Stomach smooth muscle (tissue), 2 donors: ENCODE measurements around the gene TOP1.
"Not testable (repeated sequence)": the region's sequence is repeated elsewhere in the genome, so short reads cannot be mapped to it uniquely, and the experiment has no call there.

Experiments
- H3K27ac ChIP-seq: one replicate; pipeline ENCODE4 v1.7.0; 2013; ENCODE audit warnings: mild to moderate bottlenecking, low read length, inconsistent platforms
- H3K27me3 ChIP-seq, 2 donors: one replicate each; pipeline ENCODE4 v1.7.0; 2013; ENCODE audit warnings: low read length in 2 of 2; ENCODE audit not compliant: insufficient read depth in 2 of 2, control insufficient read depth in 1 of 2
- H3K36me3 ChIP-seq, 2 donors: one replicate each; pipeline ENCODE4 v1.7.0; 2013; ENCODE audit warnings: low read length in 2 of 2; ENCODE audit not compliant: control insufficient read depth in 2 of 2, insufficient read depth in 2 of 2
- H3K4me1 ChIP-seq: one replicate; pipeline ENCODE4 v1.7.0; 2013; ENCODE audit warnings: low read length; ENCODE audit not compliant: control insufficient read depth, insufficient read depth
- H3K4me3 ChIP-seq, 2 donors: one replicate each; pipeline ENCODE4 v1.7.0; 2013; ENCODE audit warnings: low read length in 2 of 2
- H3K9ac ChIP-seq, 2 donors: one replicate each; pipeline ENCODE4 v1.7.0; 2013; ENCODE audit warnings: low read length in 2 of 2, mild to moderate bottlenecking in 1 of 2
- H3K9me3 ChIP-seq, 2 donors: one replicate each; pipeline ENCODE4 v1.7.0; 2013; ENCODE audit warnings: low read length in 2 of 2; ENCODE audit not compliant: control insufficient read depth in 2 of 2
- donor health status: healthy.
- donor health status: Pancreatic carcinoma.

Gene TOP1

GRCh38 chr20:41118632-41119031 is 90.0 kb downstream of the TOP1 start:
- Histone ChIP-seq H3K36me3 (peaks cover 68 to 71% of the 10 kb centered on the region in 2 donors), H3K9ac (no peak overlapping the region), H3K9me3 (no peaks in the 10 kb centered on the region), H3K27me3 (no peaks in the 10 kb centered on the region), H3K4me3 (no peak overlapping the region), H3K27ac (no peak overlapping the region), H3K4me1 (no peaks in the 10 kb centered on the region)

- no peak overlapping the region for H3K9ac ChIP-seq
- no peak overlapping the region for H3K27ac ChIP-seq
- no peaks in the 10 kb centered on the region for H3K27me3 ChIP-seq
- no peak overlapping the region for H3K4me3 ChIP-seq
- no peaks in the 10 kb centered on the region for H3K4me1 ChIP-seq
- no peaks in the 10 kb centered on the region for H3K9me3 ChIP-seq
- H3K36me3 ChIP-seq, result peaks cover 61 to 62% of the 10 kb centered on the region in 2 donors
Observed at GRCh38 chr20:41119614-41120561, 91.3 kb downstream of the TOP1 start.

GRCh38 chr20:41121399-41121798 is 92.8 kb downstream of the TOP1 start:
- no peaks in the 10 kb centered on the region for H3K9me3 ChIP-seq
- no peak overlapping the region for H3K27ac ChIP-seq
- no peaks in the 10 kb centered on the region for H3K27me3 ChIP-seq
- H3K36me3 ChIP-seq, result peaks cover 51 to 63% of the 10 kb centered on the region in 2 donors
- H3K9ac ChIP-seq, result no peak overlapping the region
- peaks cover 5% of the 10 kb centered on the region for H3K4me1 ChIP-seq
- no peak overlapping the region for H3K4me3 ChIP-seq

GRCh38 chr20:41123631-41124030 is 95.0 kb downstream of the TOP1 start:
- Histone ChIP-seq H3K4me1 (peaks cover 5% of the 10 kb centered on the region), H3K27me3 (no peaks in the 10 kb centered on the region), H3K9me3 (no peaks in the 10 kb centered on the region), H3K36me3 (peaks cover 36 to 55% of the 10 kb centered on the region in 2 donors), H3K9ac (no peak overlapping the region), H3K27ac (no peak overlapping the region), H3K4me3 (no peak overlapping the region)

- Histone ChIP-seq H3K27me3 (no peaks in the 10 kb centered on the region), H3K27ac (no peak overlapping the region), H3K4me3 (no peak overlapping the region), H3K9ac (no peak overlapping the region), H3K36me3 (peaks cover 34 to 49% of the 10 kb centered on the region in 2 donors), H3K9me3 (no peaks in the 10 kb centered on the region), H3K4me1 (peaks cover 5% of the 10 kb centered on the region)
Observed at GRCh38 chr20:41124451-41125094, 96.0 kb downstream of the TOP1 start.

- peaks cover 27 to 40% of the 10 kb centered on the region in 2 donors for H3K36me3 ChIP-seq
- no peaks in the 10 kb centered on the region for H3K9me3 ChIP-seq
- peaks cover 5% of the 10 kb centered on the region for H3K4me1 ChIP-seq
- no peak overlapping the region for H3K27ac ChIP-seq
- H3K27me3 ChIP-seq, result no peaks in the 10 kb centered on the region
- H3K4me3 ChIP-seq, result no peak overlapping the region
- H3K9ac ChIP-seq, result no peak overlapping the region
Observed at GRCh38 chr20:41125530-41126457, 97.2 kb downstream of the TOP1 start.

- H3K27ac ChIP-seq, result no peak overlapping the region
- no peaks in the 10 kb centered on the region for H3K27me3 ChIP-seq
- peaks cover 18 to 31% of the 10 kb centered on the region in 2 donors for H3K36me3 ChIP-seq
- no peaks in the 10 kb centered on the region for H3K9me3 ChIP-seq
- no peak overlapping the region for H3K4me3 ChIP-seq
- peaks cover 5% of the 10 kb centered on the region for H3K4me1 ChIP-seq
- no peak overlapping the region for H3K9ac ChIP-seq
Observed at GRCh38 chr20:41126719-41127118, 98.1 kb downstream of the TOP1 start.

GRCh38 chr20:41128317-41128716 is 99.7 kb downstream of the TOP1 start:
- not testable (repeated sequence) for H3K27me3 ChIP-seq, H3K4me3 ChIP-seq, H3K9ac ChIP-seq, H3K9me3 ChIP-seq, H3K4me1 ChIP-seq, H3K27ac ChIP-seq
- peaks cover 4 to 17% of the 10 kb centered on the region in 2 donors for H3K36me3 ChIP-seq

GRCh38 chr20:41131594-41132387 is 103.2 kb downstream of the TOP1 start:
- Histone ChIP-seq H3K27ac (no peak overlapping the region), H3K9ac (no peak overlapping the region), H3K4me3 (no peak overlapping the region), H3K36me3 (no peaks in the 10 kb centered on the region), H3K27me3 (no peaks in the 10 kb centered on the region), H3K9me3 (no peaks in the 10 kb centered on the region), H3K4me1 (peaks cover 8% of the 10 kb centered on the region)

GRCh38 chr20:41132388-41132775 is 103.8 kb downstream of the TOP1 start:
- not testable (repeated sequence) for H3K9me3 ChIP-seq, H3K4me1 ChIP-seq, H3K4me3 ChIP-seq, H3K36me3 ChIP-seq, H3K9ac ChIP-seq, H3K27me3 ChIP-seq, H3K27ac ChIP-seq
